AG08395 (cell line): Measurements from ENCODE around the gene NMUR1.

ENCODE experiments used
- DNase-seq: peaks from one replicate; pipeline ENCODE4 v3.0.0; 2012; ENCODE audit warnings: mixed read lengths, low spot score

NMUR1 gene

DNA sequence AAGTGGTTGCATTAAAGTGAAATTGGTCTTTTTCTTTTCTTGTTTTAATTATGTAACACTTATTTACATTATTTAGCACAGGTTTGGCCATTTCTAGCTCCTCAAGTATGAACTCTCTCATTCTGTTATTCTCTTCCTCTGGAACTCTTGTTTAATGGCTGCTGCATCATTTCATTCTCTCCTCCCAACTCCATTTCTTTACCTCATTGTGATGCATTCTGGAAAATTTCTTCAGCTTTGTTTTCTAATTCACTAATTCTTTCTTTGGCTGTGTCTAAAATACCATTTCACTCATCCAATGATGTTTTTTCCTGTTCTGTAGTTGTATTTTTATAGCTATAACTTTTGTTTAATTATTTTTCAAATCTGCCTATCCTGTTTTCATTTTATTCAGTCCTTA is 22.5 kb upstream of the NMUR1 start:
- DNase-seq = no peak

GRCh38 chr2:231549446-231550239 is 19.4 kb upstream of the NMUR1 start:
- DNase-seq = no peak

- DNase-seq = no peak
These were observed 18.5 kb upstream of the NMUR1 start for GRCh38 chr2:231548752-231549151.

DNA sequence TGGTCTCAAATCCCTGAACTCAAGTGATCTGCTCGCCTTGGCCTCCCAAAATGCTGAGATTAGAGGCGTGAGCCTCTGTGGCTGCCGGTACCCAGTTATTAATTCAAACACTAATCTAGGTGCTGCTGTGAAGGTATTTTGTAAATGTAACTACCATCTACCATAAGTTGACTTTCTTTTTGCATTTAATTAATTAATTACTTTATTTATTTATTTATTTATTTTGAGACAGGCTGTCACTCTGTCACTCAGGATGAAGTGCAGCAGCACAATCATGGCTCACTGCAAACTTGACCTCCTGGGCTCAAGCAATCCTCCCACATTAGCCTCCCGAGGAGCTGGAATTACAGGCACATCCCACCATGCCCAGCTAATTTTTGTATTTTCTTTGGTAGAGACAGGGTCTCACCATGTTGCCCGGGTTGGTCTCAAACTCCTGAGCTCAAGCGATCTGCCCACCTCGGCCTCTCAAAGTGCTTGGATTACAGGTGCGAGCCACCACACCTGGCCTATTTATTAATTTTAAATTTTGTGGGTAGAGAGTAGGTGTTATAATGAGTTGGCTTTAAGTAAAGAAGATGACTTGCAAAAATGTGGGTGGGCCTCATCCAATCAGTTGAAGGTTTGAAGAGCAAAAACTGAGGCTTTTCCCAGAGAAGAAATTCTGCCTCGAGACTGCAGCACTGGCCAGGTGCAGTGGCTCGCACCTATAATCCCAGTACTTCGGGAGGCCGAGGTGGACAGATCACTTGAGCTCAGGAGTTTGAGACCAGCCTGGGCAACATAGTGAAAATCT is 17.3 kb upstream of the NMUR1 start:
- DNase-seq = no peak

DNA sequence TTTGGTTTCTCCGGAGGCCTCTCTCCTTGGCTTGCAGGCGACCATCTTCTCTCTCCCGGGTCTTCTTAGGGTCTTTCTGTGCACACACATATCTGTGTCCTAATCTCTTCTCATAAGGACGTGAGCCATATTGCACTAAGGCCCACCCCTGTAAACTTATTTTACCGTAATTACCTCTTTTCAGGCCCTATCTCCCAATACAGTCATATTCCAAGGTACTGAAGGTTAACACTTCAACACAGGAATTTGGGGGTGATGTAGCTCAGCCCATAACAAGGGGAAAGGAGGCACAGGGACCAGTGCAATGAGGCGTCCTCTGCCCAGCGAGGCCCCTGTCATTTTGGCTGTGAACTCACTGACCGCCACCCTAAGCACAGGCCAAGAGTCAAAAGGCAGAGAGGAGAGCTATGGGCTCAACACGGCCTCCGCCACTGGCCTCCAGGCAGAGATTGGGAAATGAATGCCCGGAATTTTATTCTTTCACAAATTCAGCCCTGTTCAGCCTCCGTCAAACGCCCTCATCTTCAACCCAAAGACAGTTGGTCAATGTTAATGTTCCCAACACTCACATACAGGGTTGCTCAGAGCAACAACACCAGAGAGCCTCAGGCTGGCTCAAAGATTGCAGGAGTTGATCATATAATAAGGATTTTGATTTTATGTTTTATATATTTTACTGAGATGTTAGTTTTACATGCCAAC is 15.9 kb upstream of the NMUR1 start:
- no peak for DNase-seq

DNA sequence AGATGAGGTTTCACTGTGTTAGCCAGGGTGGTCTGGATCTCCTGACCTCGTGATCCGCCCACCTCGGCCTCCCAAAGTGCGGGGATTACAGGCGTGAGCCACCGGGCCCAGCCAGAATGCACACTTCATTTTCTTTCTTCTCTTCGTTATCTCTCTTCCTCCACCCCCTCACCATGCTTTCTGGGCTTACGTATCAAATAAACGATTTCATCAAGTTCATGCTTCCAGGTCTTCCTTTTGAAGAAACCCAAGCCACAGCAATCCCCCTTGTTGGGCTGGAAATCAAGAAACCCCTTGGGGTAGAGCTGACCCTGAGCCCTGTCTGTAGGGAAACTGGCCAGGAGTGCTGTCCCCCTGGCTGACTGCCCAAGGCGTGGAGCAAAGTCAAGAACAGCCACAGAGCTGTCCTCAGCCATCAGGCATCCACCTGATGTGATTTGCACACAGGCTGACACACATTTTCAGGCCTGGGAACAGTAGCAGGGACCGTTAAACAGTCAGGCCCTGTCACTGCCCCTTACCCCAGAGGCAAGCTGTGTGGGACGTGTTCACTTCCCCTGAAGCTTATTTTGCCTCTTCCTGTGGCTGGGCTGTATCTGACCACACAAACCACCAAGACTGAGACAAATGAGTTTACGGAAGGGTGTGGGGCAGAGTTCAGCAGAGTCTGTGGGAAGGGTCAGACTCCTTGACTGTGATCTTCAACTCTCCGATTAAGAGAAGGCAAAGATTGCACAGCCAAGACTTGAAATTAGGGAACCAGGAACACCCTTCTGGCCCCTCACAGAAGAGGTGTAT is 15.1 kb upstream of the NMUR1 start:
- DNase-seq = no peak

- DNase-seq = no peak
These were observed 11.9 kb upstream of the NMUR1 start for GRCh38 chr2:231542136-231542535.

DNA sequence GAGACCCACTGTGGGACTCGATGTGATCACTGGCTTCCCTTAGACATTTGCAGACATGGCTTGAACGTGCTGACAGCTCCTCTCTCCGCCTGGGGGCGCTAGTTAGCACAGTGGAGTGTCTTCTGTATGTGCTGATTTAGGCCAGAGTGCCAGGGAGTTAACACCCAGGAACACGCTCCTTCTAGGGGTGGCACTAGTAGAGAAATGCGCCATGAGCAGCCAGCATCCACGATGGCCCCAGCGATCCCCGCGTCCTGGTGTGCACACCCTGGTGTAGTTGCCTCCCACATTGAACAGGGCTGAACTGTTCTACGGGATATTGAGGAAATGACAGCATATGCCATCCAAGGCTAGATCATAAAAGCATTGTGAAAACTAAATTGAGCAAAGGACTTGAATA is 11.4 kb upstream of the NMUR1 start:
- no peak for DNase-seq

GRCh38 chr2:231539991-231540390 is 9.7 kb upstream of the NMUR1 start:
- DNase-seq = no peak

DNA sequence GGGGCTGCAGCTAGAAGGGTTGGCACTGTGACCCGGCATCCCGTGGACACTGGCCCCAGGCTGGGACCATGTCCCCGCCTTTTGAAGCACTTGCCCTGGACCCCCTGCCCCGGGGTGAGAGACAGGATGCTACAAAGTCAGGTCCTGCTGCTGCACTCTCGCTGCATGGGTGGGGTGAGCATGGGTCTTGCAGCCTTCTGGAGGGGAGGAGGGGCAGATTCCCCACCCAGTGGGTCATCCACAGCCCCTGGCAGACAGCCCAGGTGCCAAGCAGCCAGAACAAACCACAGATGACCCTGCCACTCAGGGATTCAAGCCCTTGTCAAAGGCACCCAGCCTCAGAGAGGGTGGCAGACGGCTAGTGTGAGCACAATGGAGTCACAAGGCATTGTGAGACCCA is 5.7 kb upstream of the NMUR1 start:
- DNase-seq = no peak

DNA sequence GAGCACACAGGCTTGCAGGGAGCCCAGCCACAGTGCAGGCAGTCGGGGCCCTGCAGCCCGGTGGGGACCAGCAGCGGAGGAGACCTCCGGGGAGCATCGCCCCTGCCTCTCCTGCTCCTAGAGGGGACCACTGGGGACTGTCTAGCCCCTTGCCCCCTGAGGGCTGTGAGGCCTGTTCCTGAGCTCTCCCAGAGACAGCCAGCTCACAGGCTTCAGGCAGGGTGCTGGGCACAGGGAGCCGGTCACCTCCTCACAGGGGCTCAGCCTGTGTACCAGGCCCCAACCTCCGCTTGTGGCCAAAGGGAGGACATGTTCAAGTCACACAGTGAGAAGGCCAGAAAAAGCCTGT is 3.5 kb upstream of the NMUR1 start:
- DNase-seq = no peak

GRCh38 chr2:231533086-231533776 is 3.0 kb upstream of the NMUR1 start:
- DNase-seq = no peak

DNA sequence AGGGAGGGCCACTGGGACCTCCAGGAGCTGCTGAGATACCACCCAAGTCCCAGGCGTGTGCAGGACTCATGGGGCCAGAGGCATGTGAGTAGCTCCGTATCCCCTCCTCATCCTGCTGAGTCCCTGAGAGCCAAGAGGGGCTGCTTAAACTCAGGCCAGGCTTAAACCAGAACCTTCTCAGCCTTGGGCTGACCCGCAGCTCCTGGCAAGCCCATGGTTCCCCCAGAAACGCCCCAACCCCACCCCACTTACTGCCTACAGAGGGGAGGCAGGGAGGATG is 2.5 kb upstream of the NMUR1 start:
- no peak for DNase-seq

DNA sequence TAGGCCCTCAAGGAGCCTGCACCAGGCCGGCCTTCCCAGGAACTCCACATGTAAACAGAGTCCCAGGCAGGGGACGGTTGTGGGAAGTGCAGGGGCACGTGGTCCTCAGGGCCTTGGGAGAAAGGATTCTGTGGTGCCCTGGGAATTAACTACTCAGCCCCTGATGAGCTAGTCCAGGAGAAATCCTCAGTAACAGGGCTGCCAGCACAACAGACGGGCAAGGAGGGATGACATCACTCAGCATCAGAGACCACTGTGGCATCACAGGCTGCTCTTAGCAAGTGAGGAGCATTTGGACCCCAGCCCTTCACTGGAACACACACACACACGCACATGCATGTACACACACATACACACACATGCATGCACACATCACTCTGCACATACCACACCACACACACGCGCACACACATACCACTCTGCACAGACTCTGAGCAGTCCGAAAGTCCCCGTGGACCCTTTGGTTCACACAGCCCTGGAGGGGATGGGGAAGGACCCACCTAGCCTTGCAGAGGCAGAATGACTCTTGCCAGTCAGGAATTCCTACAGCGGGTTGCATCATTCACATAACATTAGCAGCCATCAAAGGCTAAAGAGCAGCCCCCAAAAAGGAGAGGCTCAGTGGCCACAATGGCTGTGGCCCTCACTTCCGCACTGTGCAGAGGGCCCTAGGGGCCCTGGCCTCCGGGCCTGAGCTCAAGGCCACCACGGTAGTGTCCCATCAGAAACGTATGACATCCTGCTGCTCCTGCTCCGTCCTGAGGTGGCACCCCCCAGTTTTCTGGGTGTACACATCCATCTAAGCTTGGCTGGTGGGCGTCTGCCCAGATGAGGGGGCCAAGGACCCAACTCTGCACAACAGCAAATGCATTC is 1.9 kb upstream of the NMUR1 start:
- DNase-seq = no peak

GRCh38 chr2:231531466-231531865 is 1.2 kb upstream of the NMUR1 start:
- DNase-seq = no peak

- no peak for DNase-seq
These were observed 1.6 kb downstream of the NMUR1 start for GRCh38 chr2:231528636-231529030.

- DNase-seq = no peak
These were observed 2.1 kb downstream of the NMUR1 start for GRCh38 chr2:231527955-231528635.

- DNase-seq = no peak
These were observed 3.2 kb downstream of the NMUR1 start for GRCh38 chr2:231527091-231527395.

DNA sequence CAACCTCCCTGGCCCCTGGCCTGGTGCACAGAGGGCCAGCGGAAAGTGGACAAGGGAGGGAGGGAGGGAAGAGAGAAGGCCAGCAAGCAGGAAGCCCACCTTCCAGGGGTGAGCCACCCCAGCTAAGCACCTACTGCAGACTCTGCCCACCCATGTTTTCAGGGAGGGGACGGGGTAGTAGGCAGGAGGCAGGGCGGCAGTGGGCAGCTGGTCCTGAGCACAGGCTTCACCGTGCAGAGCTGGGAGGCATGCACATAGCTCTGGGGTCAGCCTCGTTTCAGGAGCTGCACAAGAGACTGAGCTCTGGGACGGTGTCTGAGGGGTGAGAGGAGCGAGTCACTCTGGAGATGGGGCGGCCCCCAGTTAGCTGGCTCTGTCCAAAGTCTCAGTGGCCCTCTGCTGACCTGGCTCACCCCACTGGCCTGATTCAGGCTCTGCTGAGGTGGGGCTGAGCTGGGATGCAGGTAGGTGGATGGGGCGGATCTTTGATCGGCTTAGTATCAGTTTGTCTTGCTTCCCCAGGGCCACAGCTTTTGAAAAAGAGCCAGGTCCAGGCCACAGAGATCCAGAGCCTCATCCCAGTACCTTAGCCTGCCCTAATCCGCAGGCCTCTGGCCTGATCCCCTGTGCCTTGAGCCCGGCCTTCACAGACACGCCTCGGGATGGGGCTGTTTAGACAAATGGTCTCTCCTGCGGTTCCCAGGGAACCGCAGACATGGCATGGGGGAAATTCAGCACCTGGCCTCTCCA is 3.7 kb downstream of the NMUR1 start:
- no peak for DNase-seq
